NCI-H748 (cell line): ENCODE results near the gene EXOC2.

ENCODE experiments used
- DNase-seq: peaks from one replicate; lab custom pipeline; 2025; ENCODE audit not compliant: unreplicated experiment; lab: John Stamatoyannopoulos, UW

Gene EXOC2

GRCh38 chr6:692858-693722 is at the start of gene EXOC2:
TSS of gene EXOC2 (minus strand) at chr6:693139. CDS start at chr6:637818, 55,321 bp downstream.
- peak; percentile 95 for DNase-seq

- no peak for DNase-seq
Observed at GRCh38 chr6:741410-742339, 48.7 kb upstream of the EXOC2 start.

- no peak for DNase-seq
Observed at GRCh38 chr6:736657-737446, 43.9 kb upstream of the EXOC2 start.

GRCh38 chr6:733431-734219 is 40.7 kb upstream of the EXOC2 start:
- peak; percentile 57 for DNase-seq

- no peak for DNase-seq
Observed at GRCh38 chr6:731924-732323, 39.0 kb upstream of the EXOC2 start.

- no peak for DNase-seq
Observed at GRCh38 chr6:729606-730320, 36.8 kb upstream of the EXOC2 start.

GRCh38 chr6:727856-728255 is 34.9 kb upstream of the EXOC2 start:
- DNase-seq, result no peak

- DNase-seq, result peak; percentile 24
Observed at GRCh38 chr6:723540-723939, 30.6 kb upstream of the EXOC2 start.

GRCh38 chr6:722608-723007 is 29.7 kb upstream of the EXOC2 start:
- DNase-seq, result no peak

- DNase-seq, result peak; percentile 81
Observed at GRCh38 chr6:722077-722524, 29.2 kb upstream of the EXOC2 start.

GRCh38 chr6:718345-718744 is 25.4 kb upstream of the EXOC2 start:
- no peak for DNase-seq

- DNase-seq, result no peak
Observed at GRCh38 chr6:717135-717534, 24.2 kb upstream of the EXOC2 start.

- DNase-seq, result no peak
Observed at GRCh38 chr6:715709-716491, 23.0 kb upstream of the EXOC2 start.

GRCh38 chr6:714100-714499 is 21.2 kb upstream of the EXOC2 start:
- no peak for DNase-seq

GRCh38 chr6:713351-713750 is 20.4 kb upstream of the EXOC2 start:
- no peak for DNase-seq

GRCh38 chr6:712805-713204 is 19.9 kb upstream of the EXOC2 start:
- no peak for DNase-seq

- no peak for DNase-seq
Observed at GRCh38 chr6:711925-712324, 19.0 kb upstream of the EXOC2 start.

- peak; percentile 71 for DNase-seq
Observed at GRCh38 chr6:710601-711571, 17.9 kb upstream of the EXOC2 start.
